Bronchial epithelial cell (primary cell): ENCODE data around the gene ADGRG2. TPM values are rescaled to one million over a fixed set of nuclear protein-coding genes. Genes with fewer than 3 reads are reported as not detected.

Experiments used
- DNase-seq: peaks from one replicate; pipeline ENCODE4 v3.0.0-alpha.2; 2010; ENCODE audit warnings: low read depth
- FAIRE-seq: peaks from 2 replicates; lab custom pipeline; 2011; peaks lifted over from hg19 to GRCh38; lab: Jason Lieb, UNC
- H3K27me3 ChIP-seq: 2 replicates; pipeline ENCODE4 v1.5.1; 2011; ENCODE audit warnings: low read length; ENCODE audit not compliant: control insufficient read depth, insufficient read depth
- H3K36me3 ChIP-seq: 2 replicates; pipeline ENCODE4 v1.5.1; 2011; ENCODE audit warnings: low read length; ENCODE audit not compliant: control insufficient read depth, insufficient read depth
- H3K4me3 ChIP-seq: 2 replicates; pipeline ENCODE4 v1.5.1; 2011; ENCODE audit warnings: mild to moderate bottlenecking, low read depth, low read length, control low read depth
- total RNA-seq: library from RNA; depleted of rRNA; stranded (reverse); fragments of >200 nt; gene quantifications from 2 replicates; pipeline ENCODE4 v1.2.1, GENCODE V29; 2014
- TF ChIP-seq, protein P1 (sequence below): IDR thresholded peaks from 2 replicates; pipeline ENCODE4 v1.5.1; 2011; ENCODE audit warnings: mild to moderate bottlenecking, moderate library complexity, low read length, control low read depth, inconsistent platforms; ENCODE audit not compliant: insufficient read depth, severe bottlenecking

The ADGRG2 gene
- total RNA-seq, 1 donor from 2014 or later = 0.26 TPM

DNA sequence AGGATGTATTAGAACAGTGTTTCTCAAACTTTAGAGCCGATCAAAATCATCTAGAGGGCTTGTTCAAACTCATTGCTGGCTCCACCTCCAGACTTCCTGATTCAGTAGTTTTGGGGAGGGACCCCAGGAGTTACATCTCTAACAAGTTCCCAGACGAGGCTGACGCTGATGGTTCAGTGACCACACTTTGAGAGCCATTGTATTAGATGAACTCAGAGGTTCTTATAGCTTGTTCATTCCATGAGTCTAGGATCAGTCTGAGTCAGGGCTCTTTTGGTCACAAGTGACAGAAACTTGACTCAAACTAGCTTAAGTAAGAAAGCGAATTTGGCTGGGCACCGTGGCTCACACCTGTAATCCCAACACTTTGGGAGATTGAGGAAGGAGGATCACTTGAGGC is 11.5 kb upstream of the ADGRG2 start:
- FAIRE-seq (no peak), DNase-seq (no peak)
- no peaks in the 10 kb centered on the region for H3K27me3 ChIP-seq
- TF ChIP-seq, protein P1, sequence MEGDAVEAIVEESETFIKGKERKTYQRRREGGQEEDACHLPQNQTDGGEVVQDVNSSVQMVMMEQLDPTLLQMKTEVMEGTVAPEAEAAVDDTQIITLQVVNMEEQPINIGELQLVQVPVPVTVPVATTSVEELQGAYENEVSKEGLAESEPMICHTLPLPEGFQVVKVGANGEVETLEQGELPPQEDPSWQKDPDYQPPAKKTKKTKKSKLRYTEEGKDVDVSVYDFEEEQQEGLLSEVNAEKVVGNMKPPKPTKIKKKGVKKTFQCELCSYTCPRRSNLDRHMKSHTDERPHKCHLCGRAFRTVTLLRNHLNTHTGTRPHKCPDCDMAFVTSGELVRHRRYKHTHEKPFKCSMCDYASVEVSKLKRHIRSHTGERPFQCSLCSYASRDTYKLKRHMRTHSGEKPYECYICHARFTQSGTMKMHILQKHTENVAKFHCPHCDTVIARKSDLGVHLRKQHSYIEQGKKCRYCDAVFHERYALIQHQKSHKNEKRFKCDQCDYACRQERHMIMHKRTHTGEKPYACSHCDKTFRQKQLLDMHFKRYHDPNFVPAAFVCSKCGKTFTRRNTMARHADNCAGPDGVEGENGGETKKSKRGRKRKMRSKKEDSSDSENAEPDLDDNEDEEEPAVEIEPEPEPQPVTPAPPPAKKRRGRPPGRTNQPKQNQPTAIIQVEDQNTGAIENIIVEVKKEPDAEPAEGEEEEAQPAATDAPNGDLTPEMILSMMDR = no peak
- no peaks in the 10 kb centered on the region for H3K36me3 ChIP-seq
- no peak overlapping the region for H3K4me3 ChIP-seq

DNA sequence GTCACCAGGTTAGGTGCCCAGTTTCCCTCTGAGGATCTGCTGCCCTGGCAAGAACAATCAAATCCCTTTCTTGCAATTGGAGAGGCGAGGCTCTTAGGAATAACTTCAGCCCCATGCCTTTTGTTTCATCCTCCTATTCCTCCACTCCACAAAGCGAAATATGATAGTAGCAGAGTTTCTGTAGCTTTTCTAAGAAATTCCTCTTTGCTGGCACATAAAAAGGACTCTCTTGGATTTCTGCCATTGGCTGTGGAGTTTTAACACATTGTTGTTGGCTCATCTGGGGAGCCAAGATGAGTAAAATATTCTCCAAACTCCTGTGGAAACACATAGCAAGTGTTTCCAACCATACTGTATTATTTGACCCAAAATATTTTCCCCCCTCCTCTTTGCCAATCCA is 11.0 kb upstream of the ADGRG2 start:
- Histone ChIP-seq H3K36me3 (no peaks in the 10 kb centered on the region), H3K4me3 (no peak overlapping the region), H3K27me3 (no peaks in the 10 kb centered on the region)
- DNase-seq (no peak), FAIRE-seq (no peak)
- TF ChIP-seq, protein P1 = no peak

DNA sequence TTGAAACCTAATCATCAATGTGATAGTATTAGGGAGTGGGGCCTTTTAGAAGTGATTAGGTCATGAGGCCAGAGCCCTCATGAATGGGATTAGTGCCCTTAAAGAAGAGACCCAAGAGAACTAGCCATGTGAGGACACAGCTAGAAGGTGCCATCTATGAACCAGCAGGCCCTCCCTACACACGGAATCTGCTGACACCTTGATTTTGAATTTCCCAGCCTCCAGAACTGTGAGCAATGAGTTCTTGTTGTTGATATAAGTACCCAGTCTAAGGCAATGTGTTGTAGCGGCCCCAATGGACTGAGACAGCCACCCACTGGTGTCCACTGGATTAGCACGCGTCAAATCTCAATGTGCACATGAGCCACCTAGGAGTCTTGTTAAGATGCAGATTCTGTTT is 8.4 kb upstream of the ADGRG2 start:
- TF ChIP-seq, protein P1 = no peak
- DNase-seq = no peak
- H3K36me3 ChIP-seq = no peaks in the 10 kb centered on the region
- H3K27me3 ChIP-seq = no peaks in the 10 kb centered on the region
- no peak for FAIRE-seq
- H3K4me3 ChIP-seq = no peak overlapping the region

DNA sequence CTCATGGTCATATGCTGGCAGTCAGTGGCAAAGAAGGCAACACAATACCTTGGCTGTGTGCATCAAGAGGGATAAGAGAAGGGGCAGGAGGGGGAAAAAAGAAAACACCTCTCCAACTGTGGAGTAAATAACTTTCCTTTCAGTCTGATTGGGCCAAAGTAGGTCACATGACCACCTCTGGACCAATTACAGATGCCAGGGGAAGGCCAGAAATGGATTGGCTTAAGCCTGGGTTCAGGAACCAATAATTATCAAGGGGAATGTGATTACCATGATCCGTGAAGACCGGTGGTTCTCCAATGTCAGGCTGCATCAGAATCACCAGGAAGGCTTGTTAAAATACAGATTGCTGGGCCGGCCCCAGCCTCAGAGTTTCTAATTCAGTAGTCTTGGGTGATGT is 7.4 kb upstream of the ADGRG2 start:
- no peak for FAIRE-seq
- Histone ChIP-seq H3K36me3 (no peaks in the 10 kb centered on the region), H3K27me3 (no peaks in the 10 kb centered on the region), H3K4me3 (no peak overlapping the region)
- DNase-seq = no peak
- TF ChIP-seq, protein P1 = no peak

DNA sequence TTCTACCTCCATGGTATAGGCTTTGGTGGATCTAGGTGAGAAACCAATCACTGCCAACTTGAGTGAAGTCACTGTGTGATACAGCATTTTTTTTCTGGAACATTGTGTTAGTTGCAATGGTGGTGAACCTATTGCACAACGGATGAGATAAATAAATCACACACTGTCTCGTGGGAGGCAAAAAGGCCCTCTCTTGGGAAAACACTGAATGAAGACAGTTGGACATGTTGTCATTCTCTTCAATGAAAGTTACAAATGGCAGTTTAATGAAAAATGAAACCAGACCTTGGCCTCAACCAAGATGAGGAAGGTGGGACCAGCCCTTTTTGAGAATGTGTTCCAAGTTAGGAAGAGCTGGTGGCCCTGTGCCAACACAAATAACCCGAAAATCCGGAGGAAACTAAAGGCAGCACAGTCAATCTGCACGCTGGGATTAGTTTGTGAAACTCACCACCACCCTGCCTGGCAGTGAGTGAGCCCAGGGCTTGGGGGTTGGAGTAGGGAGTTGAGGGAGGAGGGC is 5.4 kb upstream of the ADGRG2 start:
- no peaks in the 10 kb centered on the region for H3K36me3 ChIP-seq
- no peak for FAIRE-seq
- TF ChIP-seq, protein P1 = no peak
- peaks cover 7% of the 10 kb centered on the region for H3K27me3 ChIP-seq
- no peak overlapping the region for H3K4me3 ChIP-seq
- DNase-seq = peak; percentile 25

DNA sequence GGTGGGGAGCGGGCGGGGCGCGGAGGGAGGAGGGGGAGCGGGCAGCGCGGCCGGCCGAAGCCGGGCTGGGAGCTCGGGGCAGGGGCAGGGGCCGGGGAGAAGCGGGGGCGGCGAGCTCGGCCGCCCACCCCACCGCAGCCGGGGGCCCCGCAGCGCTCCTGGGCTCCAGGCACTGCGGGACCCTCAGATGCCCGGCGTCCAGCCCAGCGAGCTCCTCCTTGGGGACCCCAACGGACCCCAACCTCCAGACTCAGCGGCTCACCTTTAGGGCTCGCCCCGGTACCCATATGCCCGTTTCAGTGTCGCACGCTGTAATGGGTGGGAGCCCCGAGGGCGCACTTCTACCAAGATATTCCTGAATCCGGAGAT is 357 bp upstream of the ADGRG2 start:
- H3K27me3 ChIP-seq = peaks cover 13% of the 10 kb centered on the region
- H3K4me3 ChIP-seq = no peak overlapping the region
- TF ChIP-seq, protein P1 = no peak

More for the DNA sequence above, 357 bp upstream of the ADGRG2 start:
- FAIRE-seq = no peak
- no peaks in the 10 kb centered on the region for H3K36me3 ChIP-seq
- no peak for DNase-seq
